Measurements from ENCODE around the gene NAP1L4. TPM values are rescaled to one million over a fixed set of nuclear protein-coding genes. Genes with fewer than 3 reads are reported as not detected.
A peak's percentile ranks its signal among the peaks of the same experiment; 100 is the strongest.

NAP1L4 gene
- total and polyA plus RNA-seq, 2 of the 8 experiments (the other 6 are each of a cell fraction or from before 2014, with no cell fraction given): 75.8 to 194 TPM

GRCh38 chr11:2991452-2992233 lies 486 bp downstream of the NAP1L4 start (continued):
- TF ChIP-seq, protein P1, sequence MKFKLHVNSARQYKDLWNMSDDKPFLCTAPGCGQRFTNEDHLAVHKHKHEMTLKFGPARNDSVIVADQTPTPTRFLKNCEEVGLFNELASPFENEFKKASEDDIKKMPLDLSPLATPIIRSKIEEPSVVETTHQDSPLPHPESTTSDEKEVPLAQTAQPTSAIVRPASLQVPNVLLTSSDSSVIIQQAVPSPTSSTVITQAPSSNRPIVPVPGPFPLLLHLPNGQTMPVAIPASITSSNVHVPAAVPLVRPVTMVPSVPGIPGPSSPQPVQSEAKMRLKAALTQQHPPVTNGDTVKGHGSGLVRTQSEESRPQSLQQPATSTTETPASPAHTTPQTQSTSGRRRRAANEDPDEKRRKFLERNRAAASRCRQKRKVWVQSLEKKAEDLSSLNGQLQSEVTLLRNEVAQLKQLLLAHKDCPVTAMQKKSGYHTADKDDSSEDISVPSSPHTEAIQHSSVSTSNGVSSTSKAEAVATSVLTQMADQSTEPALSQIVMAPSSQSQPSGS (IDR thresholded peaks at IDR 0.05; ENCODE audit: low read length): no peak
- no peak for TF ChIP-seq CTBP2 (IDR thresholded peaks at IDR 0.05; ENCODE audit: borderline replicate concordance, insufficient read depth, insufficient read length, low read length)
- no peak for TF ChIP-seq GABPA (IDR thresholded peaks at IDR 0.05; ENCODE audit: borderline replicate concordance, insufficient read depth, low read length)
- TF ChIP-seq SAP30 (IDR thresholded peaks at IDR 0.05; ENCODE audit: insufficient read depth, insufficient replicate concordance, low read length): no peak
- TF ChIP-seq RNF2 (IDR thresholded peaks at IDR 0.05; ENCODE audit: borderline replicate concordance, low read depth, low read length, missing control alignments, poor library complexity, severe bottlenecking): no peak
- TF ChIP-seq EZH2 (IDR thresholded peaks at IDR 0.05; ENCODE audit: low read depth, low read length, severe bottlenecking): no peak
- TF ChIP-seq YY1 (IDR thresholded peaks at IDR 0.05; ENCODE audit: low read depth, low read length): no peak
- TF ChIP-seq SIN3A (conservative IDR thresholded peaks at IDR 0.05 in 1 of 2, IDR thresholded peaks at IDR 0.05 in 1 of 2; ENCODE audit: low read depth in 1 of 2, low read length in 2 of 2): peak in 1 of 2 experiments; percentile 60; a peak in 1 of 4 replicates
- TF ChIP-seq NRF1 (IDR thresholded peaks at IDR 0.05; ENCODE audit: low read depth, low read length): no peak
- TF ChIP-seq, protein P2, sequence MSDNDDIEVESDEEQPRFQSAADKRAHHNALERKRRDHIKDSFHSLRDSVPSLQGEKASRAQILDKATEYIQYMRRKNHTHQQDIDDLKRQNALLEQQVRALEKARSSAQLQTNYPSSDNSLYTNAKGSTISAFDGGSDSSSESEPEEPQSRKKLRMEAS (IDR thresholded peaks at IDR 0.05): no peak
- no peak for TF ChIP-seq TBP (IDR thresholded peaks at IDR 0.05; ENCODE audit: low read depth, low read length)
- no peak for TF ChIP-seq CHD1 (IDR thresholded peaks at IDR 0.05; ENCODE audit: low read depth, low read length)
- TF ChIP-seq FOSL1 (IDR thresholded peaks at IDR 0.05; ENCODE audit: insufficient read depth, low read depth, low read length): no peak
- TF ChIP-seq NANOG (IDR thresholded peaks at IDR 0.05; ENCODE audit: insufficient read depth, low read depth, low read length, poor library complexity, severe bottlenecking): no peak
- TF ChIP-seq JUN (IDR thresholded peaks at IDR 0.05; ENCODE audit: low read depth, low read length): no peak
- TF ChIP-seq TCF12 (IDR thresholded peaks at IDR 0.05; ENCODE audit: low read depth, low read length): no peak
- no peak for TF ChIP-seq SP1 (IDR thresholded peaks at IDR 0.05; ENCODE audit: low read depth, low read length)
- peak in 1 of 2 experiments; percentile 13; a peak in 1 of 3 replicates for TF ChIP-seq POLR2A (IDR thresholded peaks at IDR 0.05; ENCODE audit: control extremely low read depth in 1 of 2, low read depth in 2 of 2, low read length in 2 of 2)
- no peak for TF ChIP-seq KDM1A (IDR thresholded peaks at IDR 0.05; ENCODE audit: borderline replicate concordance, low read length)
- no peak for TF ChIP-seq KDM5A (IDR thresholded peaks at IDR 0.05; ENCODE audit: low read length)
- TF ChIP-seq CHD2 (IDR thresholded peaks at IDR 0.05; ENCODE audit: low read length): no peak
- TF ChIP-seq PHF8 (conservative IDR thresholded peaks at IDR 0.05; ENCODE audit: low read depth, low read length): peak; percentile 35; the same call in 1 of the 2 replicates

Measured in H1 (cell line).